ENCODE measurements around the gene SLC10A3. TPM values are rescaled to one million over a fixed set of nuclear protein-coding genes. Genes with fewer than 3 reads are reported as not detected.

Gene SLC10A3
- total RNA-seq, 4 donors from 2014 or later: 9.1 to 62.8 (median 32.7) TPM

DNA sequence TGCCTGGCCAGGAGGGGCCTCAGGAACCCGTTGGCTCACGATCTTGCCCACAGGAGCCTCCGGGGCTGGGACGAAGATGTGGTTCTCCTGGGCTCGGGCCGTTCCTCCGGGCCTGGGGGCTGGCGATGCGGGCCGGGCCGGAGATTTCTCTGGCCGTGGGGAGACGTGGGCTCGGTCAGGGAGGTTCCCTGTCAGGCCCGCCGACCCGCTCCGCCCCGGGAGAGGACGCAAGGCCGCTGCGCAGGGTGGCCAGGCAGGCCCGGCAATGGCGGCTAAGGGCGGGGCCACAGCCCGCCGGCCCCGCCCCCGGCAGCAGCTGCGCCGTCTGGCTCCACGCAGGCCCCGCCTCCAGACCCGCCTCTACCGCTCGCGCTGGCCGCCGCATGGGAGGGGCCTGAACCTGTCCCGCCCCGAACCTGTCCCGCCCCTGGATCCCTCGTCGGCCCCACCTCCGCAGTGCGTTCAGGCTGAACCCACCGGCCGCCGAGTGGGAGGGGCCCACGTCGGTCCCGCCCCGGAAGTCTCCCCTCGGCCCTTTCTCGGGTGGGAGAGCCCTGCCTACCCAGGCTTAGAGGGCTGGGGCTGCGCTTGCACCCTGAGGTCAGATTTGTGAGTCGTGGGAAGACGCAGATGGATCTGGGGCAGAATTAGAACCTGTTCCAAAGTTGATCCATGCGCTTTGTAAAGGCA is 25.7 kb upstream of the SLC10A3 start, which contains the start of gene FAM3A:
FAM3A (minus strand) TSS at position 267 of the 690 bp plus-strand sequence. CDS start 460 bp downstream, outside the sequence.
- Histone ChIP-seq H3K27me3 (no peaks in the 10 kb centered on the region), H3K27ac (peak within 1 kb of the TSS; percentile 93 to 97), H3K9me3 (no peaks in the 10 kb centered on the region), H3K4me1 (no peaks in the 10 kb centered on the region), H3K36me3 (no peaks in the 10 kb centered on the region), H3K4me3 (peak within 1 kb of the TSS; percentile 55 to 61)
- TF ChIP-seq CTCF (IDR thresholded peaks at IDR 0.05) (peak in 1 of 4 experiments; percentile 2), POLR2A (IDR thresholded peaks at IDR 0.05) (peak; percentile 59 to 94)
- peak; percentile 94 for DNase-seq
- intact Hi-C loops (cut with DNase I; ENCODE audit: low total_unique reads): no loop called here

GRCh38 chrX:154515090-154515965 is 24.9 kb upstream of the SLC10A3 start:
- intact Hi-C loops (cut with DNase I; ENCODE audit: low total_unique reads): no loop called here
- no peaks in the 10 kb centered on the region for H3K36me3 ChIP-seq

GRCh38 chrX:154513716-154514115 is 23.3 kb upstream of the SLC10A3 start:
- no peak for DNase-seq

More at GRCh38 chrX:154515090-154515965, 24.9 kb upstream of the SLC10A3 start:
- no peaks in the 10 kb centered on the region for H3K27me3 ChIP-seq
- TF ChIP-seq CTCF (IDR thresholded peaks at IDR 0.05) (no peak), POLR2A (IDR thresholded peaks at IDR 0.05) (no peak)
- DNase-seq: no peak
- H3K27ac ChIP-seq: peak overlapping the region; percentile 84 to 97
- H3K4me1 ChIP-seq: no peaks in the 10 kb centered on the region
- no peaks in the 10 kb centered on the region for H3K9me3 ChIP-seq
- H3K4me3 ChIP-seq: peak overlapping the region; percentile 55 to 61

GRCh38 chrX:154512879-154513553 is 22.6 kb upstream of the SLC10A3 start:
- intact Hi-C loops (cut with DNase I; ENCODE audit: low total_unique reads): no loop called here
- no peaks in the 10 kb centered on the region for H3K9me3 ChIP-seq
- no peak for DNase-seq
- H3K4me3 ChIP-seq: no peak overlapping the region
- no peak overlapping the region for H3K27ac ChIP-seq
- H3K27me3 ChIP-seq: no peaks in the 10 kb centered on the region
- no peaks in the 10 kb centered on the region for H3K4me1 ChIP-seq
- no peak for TF ChIP-seq POLR2A (IDR thresholded peaks at IDR 0.05)
- TF ChIP-seq CTCF (IDR thresholded peaks at IDR 0.05): no peak
- H3K36me3 ChIP-seq: no peaks in the 10 kb centered on the region

More at GRCh38 chrX:154513716-154514115, 23.3 kb upstream of the SLC10A3 start:
- H3K27ac ChIP-seq: no peak overlapping the region
- TF ChIP-seq CTCF (IDR thresholded peaks at IDR 0.05): no peak
- TF ChIP-seq POLR2A (IDR thresholded peaks at IDR 0.05): no peak
- no peaks in the 10 kb centered on the region for H3K27me3 ChIP-seq
- no peaks in the 10 kb centered on the region for H3K36me3 ChIP-seq
- H3K4me3 ChIP-seq: no peak overlapping the region
- H3K4me1 ChIP-seq: no peaks in the 10 kb centered on the region
- no peaks in the 10 kb centered on the region for H3K9me3 ChIP-seq
- intact Hi-C loops (cut with DNase I; ENCODE audit: low total_unique reads): no loop called here
